Measurements from ENCODE around the gene GALNT11.
"Not testable (repeated sequence)": the region's sequence is repeated elsewhere in the genome, so short reads cannot be mapped to it uniquely, and the experiment has no call there.

Gene GALNT11

GRCh38 chr7:152027491-152028365 is 2.3 kb downstream of the GALNT11 start:
- DNase-seq: not testable (repeated sequence)

- not testable (repeated sequence) for DNase-seq
These were observed 4.6 kb downstream of the GALNT11 start for GRCh38 chr7:152030059-152030458.

DNA sequence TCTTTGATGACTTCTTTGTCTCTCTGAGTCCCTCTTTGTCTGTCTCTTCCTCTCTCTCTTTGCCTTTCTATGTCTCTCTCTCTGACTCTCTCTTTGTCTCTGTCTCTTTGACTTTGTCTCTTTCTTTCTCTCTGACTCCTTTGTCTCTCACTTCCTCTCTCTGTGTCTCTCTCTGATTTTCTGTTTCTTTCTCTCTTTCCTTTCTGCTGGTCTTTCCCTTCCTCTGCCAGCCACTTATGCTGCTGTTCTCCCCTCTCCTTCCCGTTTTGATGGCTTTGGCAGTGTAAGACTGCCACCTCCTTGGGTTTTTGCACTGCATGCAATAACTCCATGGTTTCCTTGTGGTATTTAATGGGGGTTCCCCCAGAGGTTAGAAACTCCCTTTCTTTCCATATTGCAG is 5.2 kb downstream of the GALNT11 start:
- not testable (repeated sequence) for DNase-seq

DNA sequence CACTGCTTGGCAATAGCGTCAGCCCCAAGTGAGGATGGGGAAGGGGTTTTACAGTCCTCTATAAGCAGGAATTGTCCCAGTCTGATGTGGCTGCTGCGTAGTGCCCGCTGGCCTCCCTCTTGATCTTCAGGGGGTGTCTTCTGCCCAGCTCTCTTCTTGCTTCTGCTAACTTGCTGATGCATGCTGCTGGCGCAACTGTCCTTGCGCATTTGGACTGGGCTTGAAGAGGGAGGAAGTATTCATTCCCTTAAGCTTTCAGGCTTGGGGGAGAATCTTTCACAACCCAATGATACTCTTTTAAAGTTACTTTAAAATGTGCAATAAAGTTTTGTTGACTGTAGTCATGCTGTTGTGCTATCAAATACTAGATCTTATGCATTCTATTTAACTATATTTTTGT is 10.3 kb downstream of the GALNT11 start:
- DNase-seq: no peak

- DNase-seq: not testable (repeated sequence)
These were observed 12.9 kb downstream of the GALNT11 start for GRCh38 chr7:152038410-152038809.

DNA sequence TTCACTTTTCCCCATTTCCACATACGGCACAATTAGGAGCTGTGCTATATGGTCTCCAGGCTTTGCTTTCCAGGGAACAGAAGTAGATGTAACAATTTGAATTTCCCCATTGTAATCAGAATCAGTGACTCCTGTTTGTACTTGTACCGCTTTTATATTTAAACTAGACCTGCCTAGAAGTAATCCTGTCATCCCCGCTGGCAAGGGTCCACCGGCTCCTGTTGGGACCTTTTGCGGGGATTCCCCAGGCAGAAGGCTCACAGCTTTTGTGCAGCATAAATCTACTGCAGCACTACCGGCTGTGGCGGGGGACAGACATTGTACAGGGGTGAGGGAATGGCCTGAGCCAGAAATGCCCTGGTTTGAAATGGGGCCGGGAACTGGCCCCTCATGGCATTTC is 17.6 kb downstream of the GALNT11 start:
- DNase-seq: not testable (repeated sequence)

- not testable (repeated sequence) for DNase-seq
These were observed 19.4 kb downstream of the GALNT11 start for GRCh38 chr7:152044909-152045308.

DNA sequence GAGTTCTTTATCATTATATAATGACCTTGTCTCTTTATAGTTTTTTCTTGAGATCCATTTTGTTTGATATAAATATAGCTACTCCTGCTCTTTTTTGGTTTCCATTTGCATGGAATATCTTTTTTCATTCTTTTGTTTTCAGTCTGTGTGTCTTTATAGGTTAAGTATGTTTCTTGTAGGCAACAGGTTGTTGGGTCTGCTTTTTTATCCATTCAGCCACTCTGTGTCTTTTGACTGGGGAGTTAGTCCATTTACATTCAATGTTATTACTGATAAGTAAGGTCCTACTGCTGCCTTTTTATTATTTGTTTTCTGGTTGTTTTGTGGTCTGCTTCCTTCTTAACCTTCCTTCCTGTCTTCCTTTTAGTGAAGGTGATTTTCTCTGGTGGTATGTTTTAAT is 21.1 kb downstream of the GALNT11 start:
- DNase-seq: no peak

DNA sequence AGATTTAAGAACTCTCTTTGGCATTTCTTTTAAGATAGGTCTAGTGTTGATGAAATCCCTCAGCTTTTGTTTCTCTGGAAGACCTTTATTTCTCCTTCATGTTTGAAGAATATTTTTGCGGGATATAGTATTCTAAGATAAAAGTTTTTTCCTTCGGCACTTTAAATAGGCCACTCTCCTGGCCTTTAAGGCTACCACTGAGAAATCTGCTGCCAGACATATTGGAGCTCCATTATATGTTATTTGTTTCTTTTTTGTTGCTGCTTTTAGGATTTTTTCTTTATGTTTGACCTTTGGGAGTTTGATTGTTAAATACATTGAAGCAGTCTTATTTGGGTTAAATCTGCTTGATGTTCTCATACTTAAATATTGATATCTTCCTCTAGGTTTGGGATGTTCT is 22.6 kb downstream of the GALNT11 start:
- DNase-seq: no peak

DNA sequence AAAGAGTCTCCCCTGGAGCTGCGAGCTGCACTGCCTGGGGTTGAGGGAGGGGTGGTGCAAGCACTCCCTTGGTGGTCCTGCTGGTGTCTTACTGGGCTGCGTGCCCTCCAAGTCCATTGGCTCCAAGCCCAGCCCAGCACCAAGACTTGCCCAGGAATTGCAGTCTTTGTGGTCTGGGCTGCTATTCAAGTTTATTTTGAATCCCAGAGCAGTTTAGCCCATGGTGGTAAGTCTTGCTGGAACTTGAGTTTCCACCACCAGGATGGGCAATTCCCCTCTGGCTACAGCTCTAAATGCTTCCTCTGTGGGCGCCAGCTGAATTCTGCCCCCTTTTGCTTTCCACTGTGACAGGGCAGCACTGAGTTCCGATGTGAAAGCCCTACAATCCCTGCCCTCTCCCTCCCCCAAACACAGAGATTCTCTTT is 25.1 kb downstream of the GALNT11 start:
- DNase-seq: peak in 1 of 2 donors; percentile 25

- no peak for DNase-seq
These were observed 26.5 kb downstream of the GALNT11 start for GRCh38 chr7:152051968-152052367.

- no peak for DNase-seq
These were observed 27.3 kb downstream of the GALNT11 start for GRCh38 chr7:152052771-152053170.

- DNase-seq: peak in 1 of 2 donors; percentile 9
These were observed 29.1 kb downstream of the GALNT11 start for GRCh38 chr7:152054367-152055230.

DNA sequence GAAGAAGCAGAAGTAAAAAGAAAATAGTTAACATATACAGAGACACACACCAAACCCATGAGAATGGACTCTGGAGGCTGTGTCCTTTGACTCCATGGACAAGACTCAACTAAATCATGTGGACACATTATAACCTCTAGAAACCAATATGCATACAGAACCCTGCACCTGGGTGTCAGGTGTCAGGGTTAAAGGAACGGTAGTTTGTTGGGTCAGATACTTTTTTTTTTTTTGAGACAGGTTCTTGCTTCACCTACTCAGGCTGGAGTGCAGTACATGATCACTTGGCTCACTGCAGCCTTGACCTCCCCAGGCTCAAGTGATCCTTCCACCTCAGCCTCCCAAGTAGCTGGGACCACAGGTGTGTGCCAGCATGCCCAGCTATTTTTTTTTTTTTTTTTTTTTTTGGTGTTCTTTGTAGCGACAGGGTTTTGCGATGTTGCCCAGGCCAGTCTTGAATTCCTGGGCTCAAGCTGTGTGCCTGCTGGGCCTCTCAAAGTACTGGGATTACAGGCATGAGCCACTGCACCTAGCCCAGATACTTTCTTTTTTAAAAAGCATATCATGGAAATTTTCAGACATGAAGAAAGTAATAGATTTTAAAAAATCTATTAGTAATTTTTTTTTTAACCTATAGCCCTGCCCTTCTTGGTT is 31.3 kb downstream of the GALNT11 start:
- DNase-seq: no peak

- no peak for DNase-seq
These were observed 33.8 kb downstream of the GALNT11 start for GRCh38 chr7:152059311-152059710.

DNA sequence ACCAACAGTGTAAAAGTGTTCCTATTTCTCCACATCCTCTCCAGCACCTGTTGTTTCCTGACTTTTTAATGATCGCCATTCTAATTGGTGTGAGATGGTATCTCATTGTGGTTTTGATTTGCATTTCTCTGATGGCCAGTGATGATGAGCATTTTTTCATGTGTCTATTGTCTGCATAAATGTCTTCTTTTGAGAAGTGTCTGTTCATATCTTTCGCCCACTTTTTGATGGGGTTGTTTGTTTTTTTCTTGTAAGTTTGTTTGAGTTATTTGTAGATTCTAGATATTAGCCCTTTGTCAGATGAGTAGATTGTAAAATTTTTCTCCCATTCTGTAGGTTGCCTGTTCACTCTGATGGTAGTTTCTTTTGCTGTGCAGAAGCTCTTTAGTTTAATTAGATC is 35.6 kb downstream of the GALNT11 start:
- not testable (repeated sequence) for DNase-seq

DNA sequence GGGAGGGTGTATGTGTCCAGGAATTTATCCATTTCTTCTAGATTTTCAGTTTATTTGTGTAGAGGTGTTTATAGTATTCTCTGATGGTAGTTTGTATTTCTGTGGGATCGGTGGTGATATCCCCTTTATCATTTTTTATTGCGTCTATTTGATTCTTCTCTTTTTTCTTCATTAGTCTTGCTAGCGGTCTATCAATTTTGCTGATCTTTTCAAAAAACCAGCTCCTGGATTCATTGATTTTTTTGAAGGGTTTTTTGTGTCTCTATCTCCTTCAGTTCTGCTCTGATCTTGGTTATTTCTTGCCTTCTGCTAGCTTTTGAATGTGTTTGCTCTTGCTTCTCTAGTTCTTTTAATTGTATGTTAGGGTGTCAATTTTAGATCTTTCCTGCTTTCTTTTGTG is 37.7 kb downstream of the GALNT11 start:
- DNase-seq: not testable (repeated sequence)

GRCh38 chr7:152063821-152064220 is 38.3 kb downstream of the GALNT11 start:
- not testable (repeated sequence) for DNase-seq

DNA sequence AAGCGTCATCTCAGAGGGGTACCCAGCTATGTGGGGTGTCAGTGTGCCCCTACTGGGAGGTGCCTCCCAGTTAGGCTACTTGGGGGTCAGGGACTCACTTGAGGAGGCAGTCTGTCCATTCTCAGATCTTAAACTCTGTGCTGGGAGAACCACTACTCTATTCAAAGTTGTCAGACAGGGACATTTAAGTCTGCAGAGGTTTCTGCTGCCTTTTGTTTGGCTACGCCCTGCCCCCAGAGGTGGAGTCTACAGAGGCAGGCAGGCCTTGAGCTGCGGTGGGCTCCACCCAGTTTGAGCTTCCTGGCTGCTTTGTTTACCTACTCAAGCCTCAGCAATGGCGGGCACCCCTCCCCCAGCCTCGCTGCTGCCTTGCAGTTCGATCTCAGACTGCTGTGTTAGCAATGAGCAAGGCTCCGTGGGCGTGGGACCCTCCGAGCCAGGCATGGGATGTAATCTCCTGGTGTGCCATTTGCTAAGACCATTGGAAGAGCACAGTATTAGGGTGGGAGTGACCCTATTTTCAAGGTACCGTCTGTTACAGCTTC is 40.4 kb downstream of the GALNT11 start:
- DNase-seq: not testable (repeated sequence)

DNA sequence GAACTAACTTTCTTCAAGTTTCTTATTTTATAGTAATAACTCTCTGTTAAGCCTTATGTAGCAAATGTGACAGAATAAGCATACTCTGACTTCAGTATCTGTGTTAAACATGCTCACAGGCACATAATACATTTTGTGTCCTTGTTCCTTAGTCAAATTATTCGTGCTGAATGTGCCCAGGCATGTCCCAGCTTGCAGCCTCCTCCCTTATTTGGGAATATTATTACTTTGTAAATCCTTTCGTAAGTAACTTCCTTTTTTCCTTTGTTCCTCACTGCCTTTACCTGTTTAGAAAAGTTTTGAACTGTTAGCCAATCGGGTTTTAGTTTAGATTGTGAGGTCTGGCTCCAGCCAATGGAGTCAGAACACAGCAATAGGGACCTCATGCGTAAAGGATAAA is 46.9 kb downstream of the GALNT11 start:
- DNase-seq: no peak

DNA sequence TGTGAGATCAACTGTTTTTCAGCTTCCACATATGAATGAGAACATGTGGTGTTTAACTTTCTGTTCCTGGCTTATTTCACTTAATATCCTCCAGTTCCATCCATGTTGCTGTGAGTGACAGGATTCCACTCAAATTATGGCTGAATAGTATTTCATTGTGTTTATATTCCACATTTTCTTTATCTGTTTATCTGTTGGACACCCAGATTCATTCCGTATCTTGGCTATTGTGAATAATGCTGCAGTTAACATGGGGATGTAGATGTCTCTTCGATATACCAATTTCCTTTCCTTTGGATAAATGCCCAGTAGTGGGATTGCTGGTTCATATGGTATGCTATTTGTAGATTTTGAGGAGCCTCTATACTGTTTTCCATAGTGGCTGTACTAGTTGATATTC is 47.9 kb downstream of the GALNT11 start:
- DNase-seq: no peak

- no peak for DNase-seq
These were observed 49.2 kb downstream of the GALNT11 start for GRCh38 chr7:152074673-152075072.

DNA sequence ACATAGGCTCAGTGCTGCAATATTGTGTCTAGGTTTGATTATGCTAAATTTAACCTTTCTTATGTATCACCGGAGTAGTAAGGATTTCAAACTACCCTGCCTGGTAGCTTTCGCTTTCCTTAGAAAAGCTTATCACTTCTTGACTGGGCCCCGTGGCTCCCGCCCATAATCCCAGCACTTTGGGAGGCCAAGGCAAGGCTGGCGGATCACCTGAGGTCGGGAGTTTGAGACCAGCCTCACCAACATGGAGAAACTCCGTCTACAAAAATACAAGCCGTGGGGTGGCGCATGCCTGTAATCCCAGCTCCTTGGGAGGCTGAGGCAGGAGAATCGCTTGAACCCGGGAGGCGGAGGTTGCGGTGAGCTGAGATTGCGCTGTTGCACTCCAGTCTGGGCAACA is 49.9 kb downstream of the GALNT11 start:
- DNase-seq: not testable (repeated sequence)
